H1 (cell line): ENCODE data around the gene FBXO45. TPM values are rescaled to one million over a fixed set of nuclear protein-coding genes. Genes with fewer than 3 reads are reported as not detected.

ENCODE experiments used
- CTCF ChIA-PET: fragments of 300-600 bp; sonication (Branson Sonifier 250); formaldehyde crosslinking; loops from one replicate; lab custom pipeline; 2021; ENCODE audit not compliant: partially characterized antibody; lab: Charles Lee
- POLR2A ChIA-PET: fragments of 300-600 bp; sonication (Branson Sonifier 250); formaldehyde crosslinking; loops from one replicate; lab custom pipeline; 2021; ENCODE audit warnings: inconsistent platforms; ENCODE audit not compliant: partially characterized antibody; lab: Charles Lee
- DNase-seq, 2 experiments: peaks; one replicate each; pipeline versions ENCODE4 v3.0.0 to v3.0.0-alpha.2; 2010 to 2022; ENCODE audit warnings: low spot score in 2 of 2, low read depth in 1 of 2, mixed read lengths in 1 of 2
- FAIRE-seq: peaks from 2 replicates; lab custom pipeline; 2011; peaks lifted over from hg19 to GRCh38; lab: Jason Lieb, UNC
- H2AFZ ChIP-seq: 2 replicates; pipeline ENCODE4 v1.8.1; 2012; ENCODE audit warnings: low read length, inconsistent platforms
- H2AK5ac ChIP-seq: 2 replicates; pipeline ENCODE4 v1.6.1; 2013; ENCODE audit warnings: low read depth, low read length
- H2BK120ac ChIP-seq: replicated peaks from 2 replicates; pipeline ENCODE3; 2013; ENCODE audit warnings: low read depth, low read length, inconsistent platforms
- H2BK12ac ChIP-seq: 2 replicates; pipeline ENCODE4 v1.6.1; 2013; ENCODE audit warnings: low read depth, low read length
- H2BK15ac ChIP-seq: 2 replicates; pipeline ENCODE4 v1.6.1; 2013; ENCODE audit warnings: low read length
- H2BK20ac ChIP-seq: 2 replicates; pipeline ENCODE4 v1.6.1; 2013; ENCODE audit warnings: low read length
- H2BK5ac ChIP-seq: 2 replicates; pipeline ENCODE4 v1.6.1; 2013; ENCODE audit warnings: low read depth, low read length
- H3K14ac ChIP-seq: 2 replicates; pipeline ENCODE4 v1.6.1; 2013; ENCODE audit warnings: inconsistent platforms; ENCODE audit not compliant: insufficient read length
- H3K18ac ChIP-seq: 2 replicates; pipeline ENCODE4 v1.6.1; 2013; ENCODE audit warnings: low read length; ENCODE audit errors: extremely low read depth
- H3K23ac ChIP-seq: 2 replicates; pipeline ENCODE4 v1.6.1; 2013; ENCODE audit warnings: inconsistent platforms; ENCODE audit not compliant: insufficient read length
- H3K23me2 ChIP-seq: 2 replicates; pipeline ENCODE4 v1.6.1; 2013; ENCODE audit warnings: low read depth, low read length
- H3K27ac ChIP-seq: 2 replicates; pipeline ENCODE4 v1.6.1; 2011; ENCODE audit warnings: low read depth, low read length, inconsistent platforms
- H3K27me3 ChIP-seq, 4 experiments: replicated peaks in 1 of 4; 1 replicate in 1 of 4; 2 replicates in 3 of 4; pipeline versions ENCODE4 v1.6.1 to v1.8.1; 2011 to 2013; ENCODE audit warnings: low read length in 3 of 4, mild to moderate bottlenecking in 3 of 4, inconsistent platforms in 2 of 4, mixed read lengths in 2 of 4, moderate library complexity in 1 of 4; ENCODE audit not compliant: control insufficient read depth in 3 of 4, insufficient read depth in 3 of 4; ENCODE audit errors: extremely low read depth in 1 of 4
- H3K36me3 ChIP-seq, 4 experiments: 2 replicates each; pipeline versions ENCODE4 v1.6.1 to v1.8.1; 2011 to 2013; ENCODE audit warnings: mild to moderate bottlenecking in 4 of 4, low read length in 3 of 4, moderate library complexity in 2 of 4, control low read depth in 1 of 4, inconsistent platforms in 1 of 4; ENCODE audit not compliant: insufficient read depth in 4 of 4, control insufficient read depth in 2 of 4
- H3K4ac ChIP-seq: replicated peaks from 2 replicates; pipeline ENCODE3; 2013; ENCODE audit warnings: low read length, low read depth, mixed read lengths, inconsistent platforms; ENCODE audit not compliant: insufficient read length
- H3K4me1 ChIP-seq, 4 experiments: replicated peaks in 1 of 4; 1 replicate in 1 of 4; 2 replicates in 3 of 4; pipeline versions ENCODE4 v1.6.1 to v1.8.1; 2011 to 2013; ENCODE audit warnings: low read length in 3 of 4, inconsistent platforms in 2 of 4, mixed read lengths in 1 of 4; ENCODE audit not compliant: insufficient read depth in 4 of 4, control insufficient read depth in 3 of 4
- H3K4me2 ChIP-seq, 2 experiments: 2 replicates each; pipeline versions ENCODE4 v1.6.1 to v1.8.1; 2011 to 2013; ENCODE audit warnings: low read depth in 2 of 2, low read length in 2 of 2, control low read depth in 1 of 2, inconsistent platforms in 1 of 2, mild to moderate bottlenecking in 1 of 2; ENCODE audit not compliant: insufficient read depth in 1 of 2
- H3K4me3 ChIP-seq, 4 experiments: fragments of 200-600, 300-600 bp in 1 of 4; sonication (generic), shearing (Covaris generic), sonication (Bioruptor Twin) in 1 of 4; 2 replicates each; pipeline versions ENCODE4 v1.5.1 to v1.8.1; 2011 to 2016; ENCODE audit warnings: low read length in 4 of 4, low read depth in 3 of 4, control low read depth in 2 of 4, inconsistent platforms in 2 of 4, mild to moderate bottlenecking in 2 of 4, mixed read lengths in 1 of 4, moderate library complexity in 1 of 4; ENCODE audit not compliant: insufficient read depth in 2 of 4; ENCODE audit errors: extremely low read depth in 1 of 4
- H3K56ac ChIP-seq: replicated peaks from 2 replicates; pipeline ENCODE3; 2013; ENCODE audit warnings: low read depth, mild to moderate bottlenecking, mixed read lengths, low read length, inconsistent platforms; ENCODE audit not compliant: insufficient read length
- H3K79me1 ChIP-seq: 2 replicates; pipeline ENCODE4 v1.6.1; 2013; ENCODE audit warnings: low read depth, low read length, control low read depth
- H3K79me2 ChIP-seq, 2 experiments: 2 replicates each; pipeline versions ENCODE4 v1.6.1 to v1.8.1; 2012 to 2013; ENCODE audit warnings: low read length in 2 of 2, mild to moderate bottlenecking in 2 of 2, inconsistent platforms in 1 of 2; ENCODE audit not compliant: insufficient read depth in 2 of 2, control insufficient read depth in 1 of 2
- H3K9ac ChIP-seq, 4 experiments: replicated peaks in 1 of 4; 1 replicate in 1 of 4; 2 replicates in 3 of 4; pipeline versions ENCODE4 v1.6.1 to v1.8.1; 2011 to 2013; ENCODE audit warnings: low read depth in 3 of 4, low read length in 3 of 4, control low read depth in 2 of 4, mild to moderate bottlenecking in 2 of 4, moderate library complexity in 2 of 4, inconsistent platforms in 1 of 4; ENCODE audit errors: extremely low read depth in 1 of 4
- H3K9me3 ChIP-seq, 2 experiments: 2 replicates each; pipeline versions ENCODE4 v1.6.1 to v1.8.1; 2012 to 2013; ENCODE audit warnings: mild to moderate bottlenecking in 2 of 2, moderate library complexity in 2 of 2, control low read depth in 1 of 2, inconsistent platforms in 1 of 2, low read depth in 1 of 2, low read length in 1 of 2, mixed read lengths in 1 of 2; ENCODE audit not compliant: insufficient read depth in 2 of 2
- H4K20me1 ChIP-seq, 2 experiments: replicated peaks in 1 of 2; 2 replicates each; pipeline versions ENCODE3 to v1.8.1; 2011 to 2013; ENCODE audit warnings: inconsistent platforms in 2 of 2, low read length in 2 of 2, mild to moderate bottlenecking in 1 of 2; ENCODE audit not compliant: insufficient read depth in 2 of 2, control insufficient read depth in 1 of 2
- H4K5ac ChIP-seq: 2 replicates; pipeline ENCODE4 v1.6.1; 2013; ENCODE audit warnings: low read length, low read depth, mixed read lengths, inconsistent platforms; ENCODE audit not compliant: insufficient read length
- H4K8ac ChIP-seq: 2 replicates; pipeline ENCODE4 v1.8.0; 2013; ENCODE audit warnings: mild to moderate bottlenecking, moderate library complexity, low read length, inconsistent platforms; ENCODE audit not compliant: insufficient read depth; ENCODE audit errors: extremely low read depth
- H4K91ac ChIP-seq: replicated peaks from 2 replicates; pipeline ENCODE3; 2013; ENCODE audit warnings: low read length, mixed read lengths, inconsistent platforms; ENCODE audit not compliant: insufficient read length
- ATF3 ChIP-seq: IDR thresholded peaks from 2 replicates; pipeline ENCODE4 v1.6.1; 2011; ENCODE audit warnings: low read depth, mild to moderate bottlenecking, low read length; ENCODE audit not compliant: insufficient read depth
- CBX8 ChIP-seq: fragments of 300-800, 300-1000 bp; sonication (generic); IDR thresholded peaks from 2 replicates; pipeline ENCODE4 v1.7.1; 2016; ENCODE audit warnings: low read depth, low read length, borderline replicate concordance
- CTBP2 ChIP-seq: IDR thresholded peaks from 2 replicates; pipeline ENCODE4 v1.7.0; 2011; ENCODE audit warnings: borderline replicate concordance, mild to moderate bottlenecking, moderate library complexity, mixed read lengths, low read length; ENCODE audit not compliant: insufficient read depth, insufficient read length
- E2F6 ChIP-seq: IDR thresholded peaks from 2 replicates; pipeline ENCODE4 v1.6.1; 2012; ENCODE audit warnings: inconsistent platforms
- EGR1 ChIP-seq: IDR thresholded peaks from 2 replicates; pipeline ENCODE4 v1.6.1; 2011; ENCODE audit warnings: low read depth, low read length, borderline replicate concordance
- EP300 ChIP-seq, 2 experiments: IDR thresholded peaks; 1 replicate in 1 of 2; 2 replicates in 1 of 2; pipeline ENCODE4 v1.6.1; 2011 to 2012; ENCODE audit warnings: low read depth in 2 of 2, low read length in 2 of 2, mild to moderate bottlenecking in 2 of 2, borderline replicate concordance in 1 of 2, inconsistent platforms in 1 of 2, moderate library complexity in 1 of 2
- KDM4A ChIP-seq: IDR thresholded peaks from one replicate; pipeline ENCODE4 v1.7.1; 2012; ENCODE audit warnings: low read depth, mild to moderate bottlenecking, moderate library complexity, low read length, inconsistent platforms; ENCODE audit not compliant: severe bottlenecking
- NRF1 ChIP-seq: IDR thresholded peaks from 2 replicates; pipeline ENCODE4 v1.6.1; 2011; ENCODE audit warnings: mild to moderate bottlenecking, low read depth, low read length, improper control_type of control experiment
- PHF8 ChIP-seq: fragments of 200-600 bp; sonication (generic); conservative IDR thresholded peaks from 2 replicates; pipeline ENCODE4 v1.7.1; 2012; ENCODE audit warnings: low read depth, mild to moderate bottlenecking, inconsistent platforms, low read length, moderate library complexity
- POLR2A ChIP-seq, 2 experiments: IDR thresholded peaks; 1 replicate in 1 of 2; 2 replicates in 1 of 2; pipeline ENCODE4 v1.6.1; 2011; ENCODE audit warnings: low read depth in 2 of 2, low read length in 2 of 2, mild to moderate bottlenecking in 2 of 2; ENCODE audit errors: control extremely low read depth in 1 of 2
- SP4 ChIP-seq: IDR thresholded peaks from 2 replicates; pipeline ENCODE4 v1.6.1; 2012; ENCODE audit warnings: low read length, inconsistent platforms
- SRF ChIP-seq: IDR thresholded peaks from 2 replicates; pipeline ENCODE4 v1.6.1; 2011; ENCODE audit warnings: mild to moderate bottlenecking, low read depth, low read length, moderate library complexity
- SUZ12 ChIP-seq: fragments of 200-600 bp; sonication (generic); IDR thresholded peaks from 2 replicates; pipeline ENCODE4 v1.6.1; 2012; ENCODE audit warnings: mild to moderate bottlenecking, inconsistent platforms, low read length, moderate library complexity, mixed read lengths
- WGBS, 2 experiments: shearing (Covaris generic) in 1 of 2; methylation state at CpG; one replicate each; pipeline versions ENCODE4 v1.1.6 to v1.1.7; 2013 to 2015; ENCODE audit warnings: low lambda C conversion rate in 2 of 2, mixed read lengths in 2 of 2, inconsistent platforms in 1 of 2, low coverage in 1 of 2, missing lambda C conversion rate in 1 of 2; ENCODE audit not compliant: insufficient replicate concordance in 2 of 2, insufficient coverage in 1 of 2, insufficient read length in 1 of 2; ENCODE audit errors: extremely low coverage in 1 of 2, missing lambda C conversion rate in 1 of 2; 5-methylcytosine and 5-hydroxymethylcytosine counted together
- polyA plus RNA-seq, 7 experiments: library from polyadenylated mRNA; depleted of rRNA in 3 of 7; stranded (reverse) in 5 of 7; unstranded in 2 of 7; fragments of >200 nt in 5 of 7; fragments of 200-250 nt in 2 of 7; gene quantifications; 1 replicate in 5 of 7; 2 replicates in 1 of 7; 4 replicates in 1 of 7; pipeline versions ENCODE4 v1.2.1 to v1.2.3, GENCODE V29; 2011 to 2013; ENCODE audit warnings: missing spikeins in 2 of 7, mixed read lengths in 2 of 7
- total RNA-seq: library from RNA; stranded (reverse); fragmentation: NEBNext Ultra II Directional; extraction: Animal tissue kit (Norgen Biotek cat#: 25700); gene quantifications from 2 replicates; pipeline ENCODE4 v1.2.1, GENCODE V29; 2021

The FBXO45 gene
- total and polyA plus RNA-seq, 2 of the 8 experiments (the other 6 are each of a cell fraction or from before 2014, with no cell fraction given): 5.2 to 19.4 TPM

- FAIRE-seq (no peak), DNase-seq (no peak)
- Histone ChIP-seq H3K23ac (no peak overlapping the region), H3K27ac (no peak overlapping the region), H4K20me1 (no peaks in the 10 kb centered on the region), H3K18ac (no peak overlapping the region), H3K56ac (no peak overlapping the region), H3K4me2 (no peak overlapping the region), H3K9me3 (peaks cover 6 to 10% of the 10 kb centered on the region in 2 experiments), H2BK120ac (no peak overlapping the region), H3K27me3 (peaks cover 0 to 2% (median 0%) of the 10 kb centered on the region in 4 experiments; a peak in 1 of 7 replicates), H2AFZ (no peak overlapping the region), H3K4ac (no peak overlapping the region), H3K23me2 (no peaks in the 10 kb centered on the region), H3K14ac (no peak overlapping the region), H2BK20ac (no peak overlapping the region), H3K79me1 (no peaks in the 10 kb centered on the region), H3K4me1 (no peaks in the 10 kb centered on the region), H4K5ac (no peak overlapping the region), H2BK5ac (no peak overlapping the region), H4K8ac (no peak overlapping the region), H3K4me3 (no peak overlapping the region), H2AK5ac (no peak overlapping the region), H4K91ac (no peak overlapping the region), H3K79me2 (no peaks in the 10 kb centered on the region), H3K36me3 (no peaks in the 10 kb centered on the region), H2BK15ac (no peak overlapping the region), H3K9ac (no peak overlapping the region), H2BK12ac (no peak overlapping the region)
- WGBS, 2 experiments: 98% methylated on average over 2 of the region's 2 CpGs; no CpG with 5 or more reads in 1 of the 2 experiments
- ChIA-PET POLR2A (no interaction called here), CTCF (interaction anchor here (0.8 kb wide), 1 partner anchor 782 kb away, joined by 3 read pairs; no protein-coding TSS in a partner anchor)
- TF ChIP-seq KDM4A (no peak), PHF8 (no peak), ATF3 (no peak), SUZ12 (no peak), EGR1 (no peak), EP300 (IDR thresholded peaks at IDR 0.05; ENCODE audit: borderline replicate concordance in 1 of 2, low read depth in 2 of 2, low read length in 2 of 2) (no peak), POLR2A (IDR thresholded peaks at IDR 0.05; ENCODE audit: control extremely low read depth in 1 of 2, low read depth in 2 of 2, low read length in 2 of 2) (no peak), CTBP2 (no peak), CBX8 (no peak), E2F6 (no peak), SP4 (no peak), NRF1 (no peak), SRF (no peak)
Observed at GRCh38 chr3:196544491-196544992, 23.9 kb upstream of the FBXO45 start.
